H1 (cell line): ENCODE measurements around the gene UFD1. TPM values are rescaled to one million over a fixed set of nuclear protein-coding genes. Genes with fewer than 3 reads are reported as not detected.

ENCODE experiments used
- CTCF ChIA-PET: fragments of 300-600 bp; sonication (Branson Sonifier 250); formaldehyde crosslinking; loops from one replicate; lab custom pipeline; 2021; ENCODE audit not compliant: partially characterized antibody; lab: Charles Lee
- POLR2A ChIA-PET: fragments of 300-600 bp; sonication (Branson Sonifier 250); formaldehyde crosslinking; loops from one replicate; lab custom pipeline; 2021; ENCODE audit warnings: inconsistent platforms; ENCODE audit not compliant: partially characterized antibody; lab: Charles Lee
- DNase-seq, 2 experiments: peaks; one replicate each; pipeline versions ENCODE4 v3.0.0 to v3.0.0-alpha.2; 2010 to 2022; ENCODE audit warnings: low spot score in 2 of 2, low read depth in 1 of 2, mixed read lengths in 1 of 2
- FAIRE-seq: peaks from 2 replicates; lab custom pipeline; 2011; peaks lifted over from hg19 to GRCh38; lab: Jason Lieb, UNC
- H2AFZ ChIP-seq: 2 replicates; pipeline ENCODE4 v1.8.1; 2012; ENCODE audit warnings: low read length, inconsistent platforms
- H2AK5ac ChIP-seq: 2 replicates; pipeline ENCODE4 v1.6.1; 2013; ENCODE audit warnings: low read depth, low read length
- H2BK120ac ChIP-seq: replicated peaks from 2 replicates; pipeline ENCODE3; 2013; ENCODE audit warnings: low read depth, low read length, inconsistent platforms
- H2BK12ac ChIP-seq: 2 replicates; pipeline ENCODE4 v1.6.1; 2013; ENCODE audit warnings: low read depth, low read length
- H2BK15ac ChIP-seq: 2 replicates; pipeline ENCODE4 v1.6.1; 2013; ENCODE audit warnings: low read length
- H2BK20ac ChIP-seq: 2 replicates; pipeline ENCODE4 v1.6.1; 2013; ENCODE audit warnings: low read length
- H2BK5ac ChIP-seq: 2 replicates; pipeline ENCODE4 v1.6.1; 2013; ENCODE audit warnings: low read depth, low read length
- H3K14ac ChIP-seq: 2 replicates; pipeline ENCODE4 v1.6.1; 2013; ENCODE audit warnings: inconsistent platforms; ENCODE audit not compliant: insufficient read length
- H3K18ac ChIP-seq: 2 replicates; pipeline ENCODE4 v1.6.1; 2013; ENCODE audit warnings: low read length; ENCODE audit errors: extremely low read depth
- H3K23ac ChIP-seq: 2 replicates; pipeline ENCODE4 v1.6.1; 2013; ENCODE audit warnings: inconsistent platforms; ENCODE audit not compliant: insufficient read length
- H3K23me2 ChIP-seq: 2 replicates; pipeline ENCODE4 v1.6.1; 2013; ENCODE audit warnings: low read depth, low read length
- H3K27ac ChIP-seq: 2 replicates; pipeline ENCODE4 v1.6.1; 2011; ENCODE audit warnings: low read depth, low read length, inconsistent platforms
- H3K27me3 ChIP-seq, 4 experiments: replicated peaks in 1 of 4; 1 replicate in 1 of 4; 2 replicates in 3 of 4; pipeline versions ENCODE4 v1.6.1 to v1.8.1; 2011 to 2013; ENCODE audit warnings: low read length in 3 of 4, mild to moderate bottlenecking in 3 of 4, inconsistent platforms in 2 of 4, mixed read lengths in 2 of 4, moderate library complexity in 1 of 4; ENCODE audit not compliant: control insufficient read depth in 3 of 4, insufficient read depth in 3 of 4; ENCODE audit errors: extremely low read depth in 1 of 4
- H3K36me3 ChIP-seq, 4 experiments: 2 replicates each; pipeline versions ENCODE4 v1.6.1 to v1.8.1; 2011 to 2013; ENCODE audit warnings: mild to moderate bottlenecking in 4 of 4, low read length in 3 of 4, moderate library complexity in 2 of 4, control low read depth in 1 of 4, inconsistent platforms in 1 of 4; ENCODE audit not compliant: insufficient read depth in 4 of 4, control insufficient read depth in 2 of 4
- H3K4ac ChIP-seq: replicated peaks from 2 replicates; pipeline ENCODE3; 2013; ENCODE audit warnings: low read length, low read depth, mixed read lengths, inconsistent platforms; ENCODE audit not compliant: insufficient read length
- H3K4me1 ChIP-seq, 4 experiments: replicated peaks in 1 of 4; 1 replicate in 1 of 4; 2 replicates in 3 of 4; pipeline versions ENCODE4 v1.6.1 to v1.8.1; 2011 to 2013; ENCODE audit warnings: low read length in 3 of 4, inconsistent platforms in 2 of 4, mixed read lengths in 1 of 4; ENCODE audit not compliant: insufficient read depth in 4 of 4, control insufficient read depth in 3 of 4
- H3K4me2 ChIP-seq, 2 experiments: 2 replicates each; pipeline versions ENCODE4 v1.6.1 to v1.8.1; 2011 to 2013; ENCODE audit warnings: low read depth in 2 of 2, low read length in 2 of 2, control low read depth in 1 of 2, inconsistent platforms in 1 of 2, mild to moderate bottlenecking in 1 of 2; ENCODE audit not compliant: insufficient read depth in 1 of 2
- H3K4me3 ChIP-seq, 4 experiments: fragments of 200-600, 300-600 bp in 1 of 4; sonication (generic), shearing (Covaris generic), sonication (Bioruptor Twin) in 1 of 4; 2 replicates each; pipeline versions ENCODE4 v1.5.1 to v1.8.1; 2011 to 2016; ENCODE audit warnings: low read length in 4 of 4, low read depth in 3 of 4, control low read depth in 2 of 4, inconsistent platforms in 2 of 4, mild to moderate bottlenecking in 2 of 4, mixed read lengths in 1 of 4, moderate library complexity in 1 of 4; ENCODE audit not compliant: insufficient read depth in 2 of 4; ENCODE audit errors: extremely low read depth in 1 of 4
- H3K56ac ChIP-seq: replicated peaks from 2 replicates; pipeline ENCODE3; 2013; ENCODE audit warnings: low read depth, mild to moderate bottlenecking, mixed read lengths, low read length, inconsistent platforms; ENCODE audit not compliant: insufficient read length
- H3K79me1 ChIP-seq: 2 replicates; pipeline ENCODE4 v1.6.1; 2013; ENCODE audit warnings: low read depth, low read length, control low read depth
- H3K79me2 ChIP-seq, 2 experiments: 2 replicates each; pipeline versions ENCODE4 v1.6.1 to v1.8.1; 2012 to 2013; ENCODE audit warnings: low read length in 2 of 2, mild to moderate bottlenecking in 2 of 2, inconsistent platforms in 1 of 2; ENCODE audit not compliant: insufficient read depth in 2 of 2, control insufficient read depth in 1 of 2
- H3K9ac ChIP-seq, 4 experiments: replicated peaks in 1 of 4; 1 replicate in 1 of 4; 2 replicates in 3 of 4; pipeline versions ENCODE4 v1.6.1 to v1.8.1; 2011 to 2013; ENCODE audit warnings: low read depth in 3 of 4, low read length in 3 of 4, control low read depth in 2 of 4, mild to moderate bottlenecking in 2 of 4, moderate library complexity in 2 of 4, inconsistent platforms in 1 of 4; ENCODE audit errors: extremely low read depth in 1 of 4
- H3K9me3 ChIP-seq, 2 experiments: 2 replicates each; pipeline versions ENCODE4 v1.6.1 to v1.8.1; 2012 to 2013; ENCODE audit warnings: mild to moderate bottlenecking in 2 of 2, moderate library complexity in 2 of 2, control low read depth in 1 of 2, inconsistent platforms in 1 of 2, low read depth in 1 of 2, low read length in 1 of 2, mixed read lengths in 1 of 2; ENCODE audit not compliant: insufficient read depth in 2 of 2
- H4K20me1 ChIP-seq, 2 experiments: replicated peaks in 1 of 2; 2 replicates each; pipeline versions ENCODE3 to v1.8.1; 2011 to 2013; ENCODE audit warnings: inconsistent platforms in 2 of 2, low read length in 2 of 2, mild to moderate bottlenecking in 1 of 2; ENCODE audit not compliant: insufficient read depth in 2 of 2, control insufficient read depth in 1 of 2
- H4K5ac ChIP-seq: 2 replicates; pipeline ENCODE4 v1.6.1; 2013; ENCODE audit warnings: low read length, low read depth, mixed read lengths, inconsistent platforms; ENCODE audit not compliant: insufficient read length
- H4K8ac ChIP-seq: 2 replicates; pipeline ENCODE4 v1.8.0; 2013; ENCODE audit warnings: mild to moderate bottlenecking, moderate library complexity, low read length, inconsistent platforms; ENCODE audit not compliant: insufficient read depth; ENCODE audit errors: extremely low read depth
- H4K91ac ChIP-seq: replicated peaks from 2 replicates; pipeline ENCODE3; 2013; ENCODE audit warnings: low read length, mixed read lengths, inconsistent platforms; ENCODE audit not compliant: insufficient read length
- CHD1 ChIP-seq: IDR thresholded peaks from 2 replicates; pipeline ENCODE4 v1.6.1; 2012; ENCODE audit warnings: low read depth, low read length, improper control_type of control experiment
- KDM4A ChIP-seq: IDR thresholded peaks from one replicate; pipeline ENCODE4 v1.7.1; 2012; ENCODE audit warnings: low read depth, mild to moderate bottlenecking, moderate library complexity, low read length, inconsistent platforms; ENCODE audit not compliant: severe bottlenecking
- MAFK ChIP-seq: IDR thresholded peaks from 2 replicates; pipeline ENCODE4 v1.6.1; 2012; ENCODE audit warnings: low read depth, mild to moderate bottlenecking, improper control_type of control experiment, low read length
- POLR2A ChIP-seq, 2 experiments: IDR thresholded peaks; 1 replicate in 1 of 2; 2 replicates in 1 of 2; pipeline ENCODE4 v1.6.1; 2011; ENCODE audit warnings: low read depth in 2 of 2, low read length in 2 of 2, mild to moderate bottlenecking in 2 of 2; ENCODE audit errors: control extremely low read depth in 1 of 2
- SP2 ChIP-seq: IDR thresholded peaks from 2 replicates; pipeline ENCODE4 v1.6.1; 2012; ENCODE audit warnings: mild to moderate bottlenecking, low read length, inconsistent platforms
- WGBS, 2 experiments: shearing (Covaris generic) in 1 of 2; methylation state at CpG; one replicate each; pipeline versions ENCODE4 v1.1.6 to v1.1.7; 2013 to 2015; ENCODE audit warnings: low lambda C conversion rate in 2 of 2, mixed read lengths in 2 of 2, inconsistent platforms in 1 of 2, low coverage in 1 of 2, missing lambda C conversion rate in 1 of 2; ENCODE audit not compliant: insufficient replicate concordance in 2 of 2, insufficient coverage in 1 of 2, insufficient read length in 1 of 2; ENCODE audit errors: extremely low coverage in 1 of 2, missing lambda C conversion rate in 1 of 2; 5-methylcytosine and 5-hydroxymethylcytosine counted together
- polyA plus RNA-seq, 7 experiments: library from polyadenylated mRNA; depleted of rRNA in 3 of 7; stranded (reverse) in 5 of 7; unstranded in 2 of 7; fragments of >200 nt in 5 of 7; fragments of 200-250 nt in 2 of 7; gene quantifications; 1 replicate in 5 of 7; 2 replicates in 1 of 7; 4 replicates in 1 of 7; pipeline versions ENCODE4 v1.2.1 to v1.2.3, GENCODE V29; 2011 to 2013; ENCODE audit warnings: missing spikeins in 2 of 7, mixed read lengths in 2 of 7
- total RNA-seq: library from RNA; stranded (reverse); fragmentation: NEBNext Ultra II Directional; extraction: Animal tissue kit (Norgen Biotek cat#: 25700); gene quantifications from 2 replicates; pipeline ENCODE4 v1.2.1, GENCODE V29; 2021

Gene UFD1
- total and polyA plus RNA-seq, 2 of the 8 experiments (the other 6 are each of a cell fraction or from before 2014, with no cell fraction given): 74.6 to 116 TPM

DNA sequence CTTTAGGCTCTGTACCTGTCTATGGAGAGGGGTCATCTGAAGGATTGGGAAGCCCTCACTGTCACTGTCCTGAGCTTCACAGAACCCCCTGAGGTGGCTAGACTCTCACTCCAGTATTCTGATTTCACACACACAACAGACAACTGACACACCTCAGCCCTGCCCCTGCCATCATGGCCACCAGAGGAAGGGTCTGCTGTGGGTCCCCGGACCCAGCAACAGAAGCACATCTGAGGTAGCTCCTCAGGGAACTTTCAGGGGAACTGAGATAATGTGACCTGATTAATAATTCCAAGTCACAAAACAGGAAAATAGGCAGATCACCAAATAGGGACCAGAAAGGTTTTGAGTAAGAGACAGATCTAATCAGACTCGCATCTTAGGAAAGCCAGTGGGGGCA, 24.0 kb downstream of the UFD1 start:
- no peak overlapping the region for H3K4me2 ChIP-seq
- no peak for DNase-seq
- no peak overlapping the region for H2BK12ac ChIP-seq
- H3K56ac ChIP-seq: no peak overlapping the region
- H4K8ac ChIP-seq: no peak overlapping the region
- H3K4me3 ChIP-seq: no peak overlapping the region
- no peak overlapping the region for H3K9ac ChIP-seq
- no peak overlapping the region for H3K4ac ChIP-seq
- no peak overlapping the region for H3K23ac ChIP-seq
- no peak overlapping the region for H2BK15ac ChIP-seq
- no peaks in the 10 kb centered on the region for H3K79me2 ChIP-seq
- H3K27me3 ChIP-seq: no peaks in the 10 kb centered on the region
- H2AFZ ChIP-seq: no peak overlapping the region
- no peak overlapping the region for H3K18ac ChIP-seq
- H2BK5ac ChIP-seq: no peak overlapping the region
- no peaks in the 10 kb centered on the region; the same call in 1 of the 2 replicates for H3K79me1 ChIP-seq
- TF ChIP-seq MAFK (no peak), KDM4A (no peak), POLR2A (IDR thresholded peaks at IDR 0.05; ENCODE audit: control extremely low read depth in 1 of 2, low read depth in 2 of 2, low read length in 2 of 2) (no peak), CHD1 (no peak), SP2 (no peak)
- TF ChIP-seq, all 59 proteins: peak for 0
- Histone ChIP-seq H3K23me2 (no peaks in the 10 kb centered on the region), H3K14ac (no peak overlapping the region), H2BK120ac (no peak overlapping the region), H4K5ac (no peak overlapping the region), H2AK5ac (no peak overlapping the region), H3K4me1 (no peaks in the 10 kb centered on the region), H4K91ac (no peak overlapping the region), H3K36me3 (peaks cover 9 to 69% (median 43%) of the 10 kb centered on the region in 4 experiments), H4K20me1 (peaks cover 0 to 10% of the 10 kb centered on the region in 2 experiments), H3K27ac (no peak overlapping the region), H3K9me3 (no peaks in the 10 kb centered on the region), H2BK20ac (no peak overlapping the region)
- 88% methylated on average over 2 of the region's 2 CpGs; no CpG with 5 or more reads in 1 of the 2 experiments for WGBS, 2 experiments
- POLR2A ChIA-PET: interaction anchor here (3.4 kb wide), 1 partner anchor 11 kb away, joined by 12 read pairs; no protein-coding TSS in a partner anchor
- no peak for FAIRE-seq
- CTCF ChIA-PET: interaction anchor here (0.7 to 4.7 kb wide), 5 partner anchors 11 to 177 kb away, joined by 3 to 19 read pairs (median 4); no protein-coding TSS in a partner anchor
